Activated CD4-positive, alpha-beta T cell treated with anti-CD3 and anti-CD28 coated beads, Interleukin-2, amount 50 U/mL, for 48 hours (primary cell): Measurements from ENCODE around the gene SLC26A3.

Experiments
- DNase-seq, 2 experiments: peaks; one replicate each; pipeline ENCODE4 v3.0.0-alpha.2; 2020

Gene SLC26A3

DNA sequence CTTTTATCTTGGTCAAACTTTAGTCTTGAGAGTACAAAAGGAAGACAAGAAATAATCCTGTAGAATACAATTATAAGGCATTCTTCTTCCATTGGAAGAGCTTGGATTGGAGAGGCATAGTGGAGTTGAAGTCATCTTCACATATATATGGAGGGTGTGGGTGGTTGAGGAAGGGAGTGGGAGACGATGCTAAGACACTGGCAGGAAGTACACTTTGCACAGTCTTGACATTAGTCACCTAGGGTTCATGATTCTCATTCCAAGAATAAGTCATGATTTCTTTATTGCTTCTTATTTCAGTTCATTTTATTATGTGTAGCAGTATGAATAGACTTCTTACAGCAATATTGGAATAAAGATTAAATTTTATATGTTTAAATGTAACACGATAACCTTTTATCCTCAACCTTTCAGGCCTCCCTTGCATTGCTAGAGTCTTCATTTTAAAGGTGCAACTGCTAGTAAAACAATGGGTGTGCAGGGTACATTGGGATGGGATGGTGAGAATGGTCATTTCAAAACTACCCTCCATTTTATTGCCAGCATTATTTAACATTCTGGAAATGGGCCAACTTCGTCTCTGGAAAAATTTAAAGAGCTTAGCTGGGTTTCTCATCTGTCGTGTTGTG lies 12.3 kb upstream of the SLC26A3 start:
- peak in 1 of 2 experiments; percentile 25 for DNase-seq

DNA sequence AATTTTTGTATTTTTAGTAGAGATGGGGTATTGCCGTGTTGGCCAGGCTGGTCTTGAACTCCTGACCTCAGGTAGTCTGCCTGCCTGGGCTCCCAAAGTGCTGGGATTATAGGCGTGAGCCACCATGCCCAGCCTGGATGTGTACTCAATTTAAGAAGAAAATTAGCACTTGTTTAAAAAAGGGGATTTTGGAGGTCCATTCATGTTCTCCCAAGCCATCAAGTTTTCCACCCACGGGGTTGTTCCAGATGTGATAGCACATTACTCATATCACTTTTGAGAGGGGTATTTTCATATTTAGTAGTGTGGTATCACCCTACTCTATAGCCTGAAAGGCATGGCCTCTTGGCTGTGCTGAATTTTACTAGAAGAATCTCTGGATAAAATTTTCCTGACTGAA lies 10.5 kb upstream of the SLC26A3 start:
- DNase-seq = peak; percentile 48 to 64

DNA sequence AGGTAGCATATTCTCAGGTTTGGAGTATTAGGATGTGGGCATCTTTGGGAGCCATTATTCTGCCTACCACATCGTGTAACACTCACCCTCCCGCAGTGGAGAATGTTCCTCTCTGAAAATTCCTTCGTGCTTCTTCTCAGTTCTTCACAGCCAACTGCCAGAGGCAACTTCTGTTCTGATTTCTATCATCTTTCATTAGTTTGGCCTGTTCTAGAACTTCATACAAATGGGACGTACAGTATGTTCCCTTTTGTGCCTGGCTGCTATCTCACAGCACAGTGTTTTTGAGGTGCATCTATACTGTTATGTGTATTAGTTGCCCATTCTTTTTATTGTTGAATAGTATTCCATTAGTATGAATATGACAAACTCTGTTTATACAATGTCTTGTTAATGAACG lies 8.9 kb upstream of the SLC26A3 start:
- DNase-seq = no peak

GRCh38 chr7:107810626-107811025 lies 7.6 kb upstream of the SLC26A3 start:
- DNase-seq = peak in 1 of 2 experiments; percentile 6

DNA sequence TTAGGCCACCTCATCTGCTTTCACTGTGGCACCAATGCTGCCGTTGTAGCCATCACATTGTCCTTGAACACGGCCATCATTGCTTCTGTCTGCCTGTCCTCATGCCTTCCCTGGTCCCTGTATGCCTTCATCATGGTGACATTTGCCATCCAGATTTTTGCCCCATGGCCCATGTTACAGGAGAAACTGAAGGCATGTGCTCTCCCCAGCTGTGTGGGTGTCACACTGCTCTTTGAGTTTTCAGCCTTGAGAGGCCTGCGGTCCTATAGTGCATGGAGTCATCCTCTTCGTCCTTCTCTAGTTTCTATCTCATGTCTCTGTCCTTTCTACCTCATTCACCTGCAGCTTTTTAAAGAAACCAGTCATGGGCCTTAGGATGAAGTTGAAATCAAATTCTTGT lies 6.2 kb upstream of the SLC26A3 start:
- no peak for DNase-seq

DNA sequence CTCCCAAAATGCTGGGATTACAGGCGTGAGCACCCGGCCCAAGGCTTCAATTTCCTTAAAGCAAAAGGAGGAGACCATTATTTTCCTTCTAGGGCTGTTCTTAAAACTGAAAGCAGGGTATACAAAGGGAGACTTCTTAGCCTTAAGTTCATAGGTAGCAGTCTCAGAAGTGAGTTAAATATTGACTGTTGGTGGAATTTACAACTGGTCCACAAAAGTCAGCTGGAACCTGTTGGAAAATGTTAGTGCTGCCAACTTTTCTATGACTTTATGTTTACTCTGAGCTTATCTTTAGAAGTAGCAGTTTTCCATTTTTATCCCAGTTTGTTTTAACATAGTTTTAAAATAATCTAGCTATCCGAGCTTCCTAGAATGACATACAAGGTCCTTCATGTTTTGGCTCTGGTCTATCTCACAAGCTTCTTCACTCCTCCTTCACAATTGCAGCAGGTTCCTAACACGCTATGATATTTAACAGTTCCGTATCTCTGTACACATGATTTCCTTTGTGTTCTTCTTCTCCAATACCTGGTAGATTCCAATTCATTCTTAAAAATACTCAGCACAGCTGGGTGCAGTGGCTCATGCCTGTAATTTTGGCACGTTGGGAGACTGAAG lies 3.3 kb downstream of the SLC26A3 start:
- no peak for DNase-seq

DNA sequence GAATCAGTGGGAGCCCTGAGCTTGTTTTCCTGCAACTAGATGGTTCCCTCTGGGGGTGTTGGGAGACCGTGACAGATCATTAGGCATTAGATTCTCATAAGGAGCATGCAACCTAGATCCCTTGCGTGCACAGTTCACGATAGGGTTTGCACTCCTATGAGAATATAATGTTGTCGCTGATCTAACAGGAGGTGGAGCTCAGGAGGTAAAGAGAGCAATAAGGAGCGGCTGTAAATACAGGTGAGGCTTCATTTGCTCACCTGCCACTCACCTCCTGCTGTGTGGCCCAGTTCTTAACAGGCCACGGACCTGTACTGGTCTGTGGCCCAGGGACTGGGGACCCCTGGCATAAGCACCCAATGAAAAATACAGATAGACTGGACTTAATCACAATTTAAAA lies 10.7 kb downstream of the SLC26A3 start:
- DNase-seq = no peak

GRCh38 chr7:107789647-107790046 lies 13.4 kb downstream of the SLC26A3 start:
- DNase-seq = no peak

GRCh38 chr7:107788662-107789061 lies 14.4 kb downstream of the SLC26A3 start:
- DNase-seq = no peak

DNA sequence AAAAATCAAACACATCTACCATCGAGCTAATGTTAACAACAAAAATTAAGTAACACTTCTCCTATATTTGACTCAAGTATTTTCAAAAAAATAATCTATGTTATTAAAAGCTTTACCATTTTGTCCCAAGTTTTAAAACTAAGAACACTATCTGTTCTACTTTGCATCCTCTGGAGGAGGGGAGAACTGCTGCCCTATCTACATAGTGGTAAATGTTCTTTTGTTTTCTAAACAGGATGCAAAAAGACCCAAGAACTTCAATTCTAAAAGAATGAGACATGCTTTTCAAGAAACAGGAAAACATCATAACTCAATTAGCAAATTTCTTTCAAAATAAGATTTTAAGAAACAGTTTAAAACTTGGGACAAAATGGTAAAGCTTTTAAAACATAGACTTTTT lies 14.8 kb downstream of the SLC26A3 start:
- no peak for DNase-seq

DNA sequence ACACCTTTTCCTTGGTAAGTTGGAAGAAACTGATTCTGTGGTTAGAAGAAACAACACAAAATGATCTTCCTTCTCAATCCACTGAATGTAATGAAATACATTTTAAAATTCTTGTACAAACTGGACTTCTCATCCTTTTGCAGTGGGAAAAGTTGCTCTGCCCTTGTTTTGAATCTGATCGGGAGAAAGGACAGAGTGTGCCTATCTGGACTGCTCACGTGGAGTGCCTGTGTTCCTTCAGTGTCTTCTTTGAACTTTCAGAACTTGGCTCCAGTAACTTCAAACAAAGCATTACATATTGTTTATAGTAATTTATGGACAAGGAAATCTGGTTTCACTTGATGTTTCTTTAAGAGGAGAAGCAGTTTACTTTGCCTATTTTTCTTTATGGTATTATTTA lies 17.1 kb downstream of the SLC26A3 start:
- no peak for DNase-seq

DNA sequence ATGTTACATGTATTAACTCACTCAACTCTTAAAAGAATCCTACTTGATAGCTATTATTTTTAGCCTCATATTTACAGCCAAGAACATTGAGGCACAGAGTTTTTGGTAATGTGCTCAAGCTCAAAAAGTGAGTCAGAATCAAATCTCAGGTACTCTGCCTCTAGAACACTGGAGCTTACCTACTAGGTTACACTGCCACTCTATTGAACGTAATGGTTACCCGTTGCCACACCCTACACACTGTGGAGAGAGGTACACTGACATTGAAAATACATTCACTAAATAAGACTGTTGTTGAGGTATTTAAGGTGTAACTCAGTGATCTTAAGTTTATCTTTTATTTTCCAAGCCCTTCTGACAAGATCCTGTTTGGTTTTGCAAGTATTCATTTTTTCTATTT lies 17.9 kb downstream of the SLC26A3 start:
- DNase-seq = no peak

GRCh38 chr7:107783648-107784047 lies 19.4 kb downstream of the SLC26A3 start:
- no peak for DNase-seq

GRCh38 chr7:107782374-107782773 lies 20.6 kb downstream of the SLC26A3 start:
- no peak for DNase-seq

- no peak for DNase-seq
These were observed 23.4 kb downstream of the SLC26A3 start for GRCh38 chr7:107779647-107780099.

DNA sequence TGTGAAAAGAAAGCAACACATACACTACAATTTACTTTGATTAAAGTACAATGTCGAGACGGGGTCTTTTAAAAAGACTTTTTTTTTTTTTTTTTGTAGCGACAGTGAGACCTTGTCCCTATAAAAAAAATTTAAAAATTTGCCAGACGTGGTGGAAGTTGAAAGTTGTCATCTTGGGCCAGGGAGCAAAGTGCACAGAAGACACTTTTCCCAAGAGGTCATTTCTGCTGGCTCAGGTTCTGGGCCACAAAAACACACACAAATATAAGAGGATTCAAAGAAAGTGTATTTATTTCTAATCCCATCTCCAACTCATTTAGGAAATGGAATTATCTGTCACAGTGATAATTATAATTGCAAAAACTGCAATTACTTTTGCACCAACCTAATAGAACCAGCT lies 24.7 kb downstream of the SLC26A3 start:
- DNase-seq = no peak

- DNase-seq = no peak
These were observed 25.3 kb downstream of the SLC26A3 start for GRCh38 chr7:107777702-107778101.

GRCh38 chr7:107773027-107773426 lies 30.0 kb downstream of the SLC26A3 start:
- no peak for DNase-seq

DNA sequence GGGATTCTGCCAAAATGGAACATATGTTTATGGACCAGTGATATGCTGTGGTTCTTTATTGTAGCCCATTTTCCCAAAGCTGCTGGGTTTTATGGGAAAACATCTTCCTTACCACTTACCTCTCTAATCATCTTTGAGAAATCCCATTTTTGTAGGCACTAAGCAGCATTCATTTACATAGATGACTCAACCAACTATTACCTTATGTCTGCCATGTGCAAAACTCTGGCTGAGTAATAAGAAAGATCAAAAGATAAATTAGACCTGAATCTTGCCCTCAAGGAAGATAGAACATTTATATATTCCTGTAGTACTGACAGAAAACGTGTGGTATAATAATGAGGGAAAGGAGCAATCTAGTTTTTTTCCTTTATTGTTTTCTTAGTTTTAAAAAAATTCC lies 34.8 kb downstream of the SLC26A3 start:
- no peak for DNase-seq

DNA sequence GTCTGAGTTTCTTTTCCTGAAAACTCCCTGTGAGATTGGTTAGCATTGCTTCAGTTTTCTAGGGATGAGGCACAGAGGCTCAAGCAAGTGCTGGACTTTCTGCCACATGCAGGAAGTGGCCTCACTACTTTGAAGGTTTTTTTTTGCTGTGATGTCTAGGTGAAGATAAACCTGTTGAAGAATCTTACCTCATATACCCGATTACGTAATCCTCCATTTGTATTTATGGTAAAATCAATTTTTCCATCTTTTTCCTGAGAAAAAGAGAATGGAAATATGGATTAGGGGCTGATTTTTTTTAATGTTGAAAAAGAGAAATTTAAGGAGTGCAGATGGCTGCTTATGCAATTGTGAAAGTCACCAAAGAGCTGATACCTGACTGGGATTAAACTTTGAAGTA lies 35.6 kb downstream of the SLC26A3 start:
- no peak for DNase-seq

- DNase-seq = no peak
These were observed 44.4 kb downstream of the SLC26A3 start for GRCh38 chr7:107758667-107759066.

GRCh38 chr7:107754642-107755041 lies 48.4 kb downstream of the SLC26A3 start:
- DNase-seq = no peak

DNA sequence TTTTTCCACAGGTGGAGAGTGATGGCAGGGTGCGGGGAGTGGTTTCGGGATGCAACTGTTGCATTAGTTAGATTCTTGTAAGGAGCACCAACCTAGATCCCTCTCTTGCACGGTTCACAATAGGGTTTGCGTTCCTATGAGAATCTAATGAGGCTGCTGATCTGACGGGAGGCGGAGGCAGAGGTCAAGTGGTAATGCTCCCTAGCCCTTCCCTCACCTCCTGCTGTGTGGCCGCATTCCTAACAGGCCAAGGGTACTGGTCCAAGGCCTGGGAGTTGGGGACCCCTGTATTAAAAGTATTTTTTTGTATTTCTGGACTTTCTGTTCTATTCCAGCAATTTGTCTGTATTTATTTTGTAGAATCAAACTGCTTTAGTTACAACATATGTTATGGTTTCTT lies 51.9 kb downstream of the SLC26A3 start:
- no peak for DNase-seq

- DNase-seq = no peak
These were observed 57.0 kb downstream of the SLC26A3 start for GRCh38 chr7:107746006-107746405.

- DNase-seq = no peak
These were observed 58.7 kb downstream of the SLC26A3 start for GRCh38 chr7:107744345-107744750.
